IMR-90 (cell line): ENCODE measurements around the gene ABR. TPM values are rescaled to one million over a fixed set of nuclear protein-coding genes. Genes with fewer than 3 reads are reported as not detected.

Source experiments
- ATAC-seq: fragments of 200-7000 bp; cut with Tn5 transposase; 2 replicates; pipeline ENCODE4 v1.9.1; 2020; ENCODE audit warnings: low read depth, mild to moderate bottlenecking, moderate library complexity
- BruUV-seq: library from RNA; stranded (reverse); fragments of 400-500 nt; replicated peaks from 2 replicates; lab custom pipeline; 2021; lab: Mats Ljungman, UMichigan
- CTCF ChIA-PET: fragments of 300-600 bp; formaldehyde crosslinking; extraction: SDS; loops from one replicate; lab custom pipeline; 2021; ENCODE audit warnings: antibody characterized with exemption; lab: Yijun Ruan, JAX
- POLR2A ChIA-PET: fragments of 300-600 bp; sonication (Branson Sonifier 250); formaldehyde crosslinking; loops from one replicate; lab custom pipeline; 2022; ENCODE audit warnings: antibody characterized with exemption; ENCODE audit not compliant: unreplicated experiment; lab: Charles Lee
- DNase-seq: peaks from one replicate; pipeline ENCODE4 v3.0.0; 2013
- H2AFZ ChIP-seq: replicated peaks from 2 replicates; pipeline ENCODE3; 2013; ENCODE audit warnings: low read length, mild to moderate bottlenecking; ENCODE audit not compliant: poor library complexity
- H2AK5ac ChIP-seq: 2 replicates; pipeline ENCODE4 v1.6.1; 2013; ENCODE audit warnings: low read depth, low read length, inconsistent platforms
- H2AK9ac ChIP-seq: replicated peaks from 2 replicates; pipeline ENCODE3; 2013; ENCODE audit warnings: mild to moderate bottlenecking, low read depth, low read length, moderate library complexity; ENCODE audit not compliant: poor library complexity
- H2BK120ac ChIP-seq: 2 replicates; pipeline ENCODE4 v1.6.1; 2013; ENCODE audit warnings: low read depth, low read length, inconsistent platforms
- H2BK15ac ChIP-seq: 3 replicates; pipeline ENCODE4 v1.6.1; 2013; ENCODE audit warnings: low read depth, low read length, inconsistent platforms
- H2BK20ac ChIP-seq: 2 replicates; pipeline ENCODE4 v1.6.1; 2013; ENCODE audit warnings: low read depth, mild to moderate bottlenecking, inconsistent platforms, low read length, moderate library complexity
- H2BK5ac ChIP-seq: 2 replicates; pipeline ENCODE4 v1.6.1; 2013; ENCODE audit warnings: mild to moderate bottlenecking, low read depth, low read length, inconsistent platforms; ENCODE audit not compliant: poor library complexity, severe bottlenecking
- H3K14ac ChIP-seq: replicated peaks from 2 replicates; pipeline ENCODE4 v1.6.1; 2013; ENCODE audit warnings: low read depth, low read length, inconsistent platforms
- H3K18ac ChIP-seq: 2 replicates; pipeline ENCODE4 v1.6.1; 2013; ENCODE audit warnings: low read depth, low read length, control low read depth
- H3K23ac ChIP-seq: 2 replicates; pipeline ENCODE4 v1.6.1; 2013; ENCODE audit warnings: low read depth, low read length, inconsistent platforms
- H3K27ac ChIP-seq: 2 replicates; pipeline ENCODE4 v1.5.1; 2013; ENCODE audit warnings: mild to moderate bottlenecking, control low read depth, low read length; ENCODE audit not compliant: insufficient read depth
- H3K27me3 ChIP-seq: 2 replicates; pipeline ENCODE4 v1.6.1; 2013; ENCODE audit warnings: low read length; ENCODE audit not compliant: control insufficient read depth, insufficient read depth
- H3K36me3 ChIP-seq: 2 replicates; pipeline ENCODE4 v1.6.1; 2013; ENCODE audit warnings: low read length, mixed read lengths; ENCODE audit not compliant: control insufficient read depth, insufficient read depth
- H3K4ac ChIP-seq: 2 replicates; pipeline ENCODE4 v1.6.1; 2013; ENCODE audit warnings: low read depth, low read length, inconsistent platforms
- H3K4me1 ChIP-seq: 2 replicates; pipeline ENCODE4 v1.6.1; 2013; ENCODE audit warnings: low read length, mixed read lengths; ENCODE audit not compliant: control insufficient read depth, insufficient read depth
- H3K4me2 ChIP-seq: 2 replicates; pipeline ENCODE4 v1.6.1; 2013; ENCODE audit warnings: low read depth, mild to moderate bottlenecking, control low read depth, low read length, moderate library complexity
- H3K4me3 ChIP-seq: 2 replicates; pipeline ENCODE4 v1.5.1; 2013; ENCODE audit warnings: low read depth, mild to moderate bottlenecking, control low read depth, low read length, moderate library complexity; ENCODE audit not compliant: insufficient read depth
- H3K56ac ChIP-seq: 2 replicates; pipeline ENCODE4 v1.6.1; 2013; ENCODE audit warnings: low read length, inconsistent platforms; ENCODE audit not compliant: insufficient read depth; ENCODE audit errors: extremely low read depth
- H3K79me1 ChIP-seq, 2 experiments: 2 replicates each; pipeline ENCODE4 v1.6.1; 2013; ENCODE audit warnings: low read length in 2 of 2, inconsistent platforms in 1 of 2, low read depth in 1 of 2
- H3K9ac ChIP-seq: 2 replicates; pipeline ENCODE4 v1.6.1; 2013; ENCODE audit warnings: low read depth, low read length, control low read depth
- H3K9me1 ChIP-seq: 2 replicates; pipeline ENCODE4 v1.6.1; 2013; ENCODE audit warnings: low read length, inconsistent platforms; ENCODE audit not compliant: insufficient read depth
- H3K9me3 ChIP-seq: 2 replicates; pipeline ENCODE4 v1.6.1; 2013; ENCODE audit warnings: low read length; ENCODE audit not compliant: control insufficient read depth, insufficient read depth
- H4K20me1 ChIP-seq: 2 replicates; pipeline ENCODE4 v1.6.1; 2013; ENCODE audit warnings: low read length, inconsistent platforms; ENCODE audit not compliant: insufficient read depth
- H4K5ac ChIP-seq: 2 replicates; pipeline ENCODE4 v1.6.1; 2013; ENCODE audit warnings: mild to moderate bottlenecking, low read depth, low read length, control low read depth
- H4K8ac ChIP-seq, 2 experiments: 2 replicates each; pipeline ENCODE4 v1.6.1; 2013; ENCODE audit warnings: low read depth in 2 of 2, low read length in 2 of 2, control low read depth in 1 of 2, inconsistent platforms in 1 of 2
- H4K91ac ChIP-seq: 2 replicates; pipeline ENCODE4 v1.6.1; 2013; ENCODE audit warnings: low read depth, low read length, inconsistent platforms; ENCODE audit not compliant: insufficient read depth
- BHLHE40 ChIP-seq: fragments of 150-350 bp; IDR thresholded peaks from 2 replicates; pipeline ENCODE4 v1.6.1; 2016; ENCODE audit warnings: mild to moderate bottlenecking, low read depth, low read length
- CEBPB ChIP-seq: IDR thresholded peaks from 2 replicates; pipeline ENCODE4 v1.6.1; 2012; ENCODE audit warnings: low read depth, low read length, improper control_type of control experiment
- CHD1 ChIP-seq: IDR thresholded peaks from 2 replicates; pipeline ENCODE4 v1.6.1; 2012; ENCODE audit warnings: low read depth, low read length, improper control_type of control experiment
- CTCF ChIP-seq: conservative IDR thresholded peaks from 2 replicates; pipeline ENCODE4 v1.5.1; 2012; ENCODE audit warnings: mild to moderate bottlenecking, low read depth, low read length, improper control_type of control experiment
- ELK1 ChIP-seq: fragments of 150-350 bp; IDR thresholded peaks from 2 replicates; pipeline ENCODE4 v1.6.1; 2016; ENCODE audit warnings: low read depth, mild to moderate bottlenecking, low read length, moderate library complexity, borderline replicate concordance
- FOS ChIP-seq: fragments of 150-350 bp; IDR thresholded peaks from 2 replicates; pipeline ENCODE4 v1.6.1; 2016; ENCODE audit warnings: low read depth, low read length
- MAFK ChIP-seq: IDR thresholded peaks from 2 replicates; pipeline ENCODE4 v1.6.1; 2012; ENCODE audit warnings: low read depth, low read length, improper control_type of control experiment
- MAZ ChIP-seq: IDR thresholded peaks from 2 replicates; pipeline ENCODE4 v1.6.1; 2012; ENCODE audit warnings: low read depth, mild to moderate bottlenecking, low read length, improper control_type of control experiment, moderate library complexity, borderline replicate concordance
- MXI1 ChIP-seq: IDR thresholded peaks from 2 replicates; pipeline ENCODE4 v1.6.1; 2012; ENCODE audit warnings: low read depth, mild to moderate bottlenecking, low read length, moderate library complexity, borderline replicate concordance
- RAD21 ChIP-seq: IDR thresholded peaks from 2 replicates; pipeline ENCODE4 v1.6.1; 2012; ENCODE audit warnings: low read length, improper control_type of control experiment
- RCOR1 ChIP-seq: IDR thresholded peaks from 2 replicates; pipeline ENCODE4 v1.6.1; 2012; ENCODE audit warnings: mild to moderate bottlenecking, low read length, improper control_type of control experiment; ENCODE audit not compliant: insufficient replicate concordance
- RFX5 ChIP-seq: IDR thresholded peaks from 2 replicates; pipeline ENCODE4 v1.8.0; 2012; ENCODE audit warnings: low read depth, mild to moderate bottlenecking, low read length, moderate library complexity
- WGBS, 2 experiments: methylation state at CpG; one replicate each; pipeline versions ENCODE4 v1.1.5 to v1.1.7; 2013; ENCODE audit warnings: missing lambda C conversion rate in 2 of 2; ENCODE audit not compliant: insufficient read length in 1 of 2; ENCODE audit errors: extremely low coverage in 2 of 2; 5-methylcytosine and 5-hydroxymethylcytosine counted together
- dilution Hi-C: fragments of 300-500 bp; cut with HindIII; formaldehyde crosslinking; loops from one replicate; pipeline ENCODE4 v1.14.3; 2018; ENCODE audit warnings: low sequenced_read_pairs; ENCODE audit not compliant: unreplicated experiment
- in situ Hi-C: fragments of 300-500 bp; cut with MboI; formaldehyde crosslinking; loops from 3 replicates; pipeline ENCODE4 v1.14.3; 2019; ENCODE audit warnings: low sequenced_read_pairs, inconsistent platforms, mixed read lengths
- intact Hi-C: fragments of 100-400 bp; cut with micrococcal nuclease; formaldehyde crosslinking; loops from 2 replicates; pipeline ENCODE4 v1.10.0; 2022
- polyA plus RNA-seq, 3 experiments: library from polyadenylated mRNA; depleted of rRNA; stranded (reverse); fragments of >200 nt; gene quantifications; 2 replicates each; pipeline ENCODE4 v1.2.3, GENCODE V29; 2012; ENCODE audit warnings: low replicate concordance in 1 of 3
- total RNA-seq: library from RNA; depleted of rRNA; stranded (reverse); fragments of >200 nt; gene quantifications from 2 replicates; pipeline ENCODE4 v1.2.3, GENCODE V29; 2012
- TF ChIP-seq, protein P1 (sequence below): fragments of 150-350 bp; IDR thresholded peaks from 2 replicates; pipeline ENCODE4 v1.6.1; 2017; ENCODE audit warnings: mild to moderate bottlenecking, antibody characterized with exemption, low read length, low read depth

Gene ABR
- total and polyA plus RNA-seq, 2 of the 4 experiments (the other 2 are of a cell fraction), result 28.3 to 79.7 TPM

DNA sequence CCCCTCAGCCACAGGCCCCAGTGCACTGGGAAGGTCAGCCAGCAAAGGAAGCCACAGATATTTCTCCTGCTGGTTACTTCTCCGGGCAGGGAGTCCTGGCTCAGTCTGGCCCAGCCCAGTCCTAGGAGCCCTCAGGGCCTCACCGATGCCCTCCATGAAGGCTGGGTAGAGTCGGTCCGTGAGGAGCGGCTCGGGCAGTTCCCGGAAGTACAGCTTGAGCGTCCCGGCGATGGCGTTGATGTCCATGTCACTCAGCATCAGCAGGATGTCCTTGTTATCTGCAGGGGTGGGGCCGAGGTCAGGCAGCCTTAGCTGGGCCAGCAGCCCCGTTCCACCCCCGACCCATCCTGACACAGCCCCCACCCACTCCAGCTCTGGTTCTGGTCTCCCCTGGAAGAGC is 169.2 kb downstream of the ABR start:
- 88% methylated on average over 6 of the region's 14 CpGs; no CpG with 5 or more reads in 1 of the 2 experiments for WGBS, 2 experiments
- BruUV-seq, result no TSS peak

More for the DNA sequence above, 169.2 kb downstream of the ABR start:
- dilution Hi-C loops, result no loop called here
- H2BK5ac ChIP-seq, result no peak overlapping the region
- DNase-seq (no peak), ATAC-seq (no peak)
- no peak overlapping the region for H2BK20ac ChIP-seq
- H3K4me2 ChIP-seq, result no peak overlapping the region
- CTCF ChIA-PET, result no interaction called here
- no peaks in the 10 kb centered on the region; a peak in 1 of 4 replicates for H3K79me1 ChIP-seq
- no peak overlapping the region for H3K27ac ChIP-seq
- in situ Hi-C loops, result no loop called here
- H4K5ac ChIP-seq, result no peak overlapping the region
- H3K36me3 ChIP-seq, result peaks cover 51% of the 10 kb centered on the region
- H3K23ac ChIP-seq, result no peak overlapping the region
- H2BK120ac ChIP-seq, result no peak overlapping the region
- peaks cover 2% of the 10 kb centered on the region; the same call in 1 of the 2 replicates for H3K4me1 ChIP-seq
- H4K91ac ChIP-seq, result no peak overlapping the region
- no peak overlapping the region for H2AFZ ChIP-seq
- TF ChIP-seq RAD21, result no peak
- TF ChIP-seq, protein P1, sequence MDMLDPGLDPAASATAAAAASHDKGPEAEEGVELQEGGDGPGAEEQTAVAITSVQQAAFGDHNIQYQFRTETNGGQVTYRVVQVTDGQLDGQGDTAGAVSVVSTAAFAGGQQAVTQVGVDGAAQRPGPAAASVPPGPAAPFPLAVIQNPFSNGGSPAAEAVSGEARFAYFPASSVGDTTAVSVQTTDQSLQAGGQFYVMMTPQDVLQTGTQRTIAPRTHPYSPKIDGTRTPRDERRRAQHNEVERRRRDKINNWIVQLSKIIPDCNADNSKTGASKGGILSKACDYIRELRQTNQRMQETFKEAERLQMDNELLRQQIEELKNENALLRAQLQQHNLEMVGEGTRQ, result no peak
- TF ChIP-seq MAFK, result no peak
- no peak for TF ChIP-seq RFX5
- TF ChIP-seq RCOR1, result no peak
- TF ChIP-seq ELK1, result no peak
- TF ChIP-seq CTCF, result no peak
- TF ChIP-seq BHLHE40, result no peak
- TF ChIP-seq MXI1, result no peak
- TF ChIP-seq MAZ, result no peak
- TF ChIP-seq CEBPB, result no peak
- TF ChIP-seq CHD1, result no peak
- TF ChIP-seq FOS, result no peak
- POLR2A ChIA-PET, result no interaction called here
- H3K27me3 ChIP-seq, result no peaks in the 10 kb centered on the region
- no peak overlapping the region for H3K9ac ChIP-seq
- H2AK9ac ChIP-seq, result no peak overlapping the region
- no peak overlapping the region for H2BK15ac ChIP-seq
- H3K14ac ChIP-seq, result no peak overlapping the region
- H2AK5ac ChIP-seq, result no peak overlapping the region
- intact Hi-C loops, result no loop called here
- no peak overlapping the region for H4K8ac ChIP-seq
- no peak overlapping the region for H3K4me3 ChIP-seq
- H3K9me3 ChIP-seq, result no peaks in the 10 kb centered on the region
- no peak overlapping the region for H3K4ac ChIP-seq
- peaks cover 6% of the 10 kb centered on the region; the same call in 1 of the 2 replicates for H4K20me1 ChIP-seq
- no peak overlapping the region for H3K56ac ChIP-seq
- no peaks in the 10 kb centered on the region for H3K9me1 ChIP-seq
- no peak overlapping the region for H3K18ac ChIP-seq
